Mammary epithelial cell (primary cell): ENCODE results near the gene S100A1.

Experiments used
- CTCF ChIP-seq, 2 donors: IDR thresholded peaks in 1 of 2; conservative IDR thresholded peaks in 1 of 2; 2 replicates each; pipeline ENCODE4 v1.5.1; 2011 to 2012; ENCODE audit warnings: inconsistent platforms in 2 of 2, low read length in 2 of 2, mild to moderate bottlenecking in 2 of 2, control low read depth in 1 of 2, low read depth in 1 of 2; ENCODE audit not compliant: insufficient read depth in 1 of 2; ENCODE audit errors: extremely low read depth in 1 of 2
- EZH2 ChIP-seq: IDR thresholded peaks from 2 replicates; pipeline ENCODE4 v1.6.1; 2012; ENCODE audit warnings: low read length, inconsistent platforms, borderline replicate concordance

- TF ChIP-seq CTCF (conservative IDR thresholded peaks at IDR 0.05 in 1 of 2, IDR thresholded peaks at IDR 0.05 in 1 of 2; ENCODE audit: extremely low read depth in 1 of 2, insufficient read depth in 1 of 2, low read depth in 1 of 2, low read length in 2 of 2), result peak; percentile 33 to 67
- TF ChIP-seq EZH2, result no peak
Observed at GRCh38 chr1:153617663-153618062, 10.6 kb upstream of the S100A1 start.
